ENCODE measurements around the gene AOPEP. TPM values are rescaled to one million over a fixed set of nuclear protein-coding genes. Genes with fewer than 3 reads are reported as not detected.

Gene AOPEP
- total RNA-seq, 2 donors from 2014 or later, result 40.4 to 42.1 TPM

GRCh38 chr9:95023217-95024003, 296.9 kb downstream of the AOPEP start:
- DNase-seq (no peak), ATAC-seq (no peak)
- intact Hi-C loops (cut with DNase I, micrococcal nuclease), result no loop called here

- no peak for DNase-seq
- peak; percentile 30 for ATAC-seq
- intact Hi-C loops (cut with DNase I, micrococcal nuclease), result no loop called here
Measured at GRCh38 chr9:95024097-95024671, 297.7 kb downstream of the AOPEP start.

GRCh38 chr9:95025213-95026147, 299.0 kb downstream of the AOPEP start:
- peak; percentile 92 for ATAC-seq
- intact Hi-C loops (cut with DNase I, micrococcal nuclease), result no loop called here

GRCh38 chr9:95026148-95026524, 299.6 kb downstream of the AOPEP start:
- DNase-seq (no peak), ATAC-seq (no peak)

More at GRCh38 chr9:95025213-95026147, 299.0 kb downstream of the AOPEP start:
- DNase-seq, result peak; percentile 52 to 83

GRCh38 chr9:95027914-95028852, 301.7 kb downstream of the AOPEP start:
- intact Hi-C loops (cut with DNase I, micrococcal nuclease), result no loop called here
- ATAC-seq (no peak), DNase-seq (no peak)

More at GRCh38 chr9:95026148-95026524, 299.6 kb downstream of the AOPEP start:
- intact Hi-C loops (cut with DNase I, micrococcal nuclease), result no loop called here

- ATAC-seq (no peak), DNase-seq (no peak)
- intact Hi-C loops (cut with DNase I, micrococcal nuclease), result no loop called here
Measured at GRCh38 chr9:95028853-95029219, 302.3 kb downstream of the AOPEP start.

- ATAC-seq (no peak), DNase-seq (no peak)
- intact Hi-C loops (cut with DNase I, micrococcal nuclease), result no loop called here
Measured at GRCh38 chr9:95029288-95029687, 302.8 kb downstream of the AOPEP start.

GRCh38 chr9:95029720-95030119, 303.2 kb downstream of the AOPEP start:
- ATAC-seq (no peak), DNase-seq (no peak)
- intact Hi-C loops (cut with DNase I, micrococcal nuclease), result no loop called here

GRCh38 chr9:95030344-95030743, 303.8 kb downstream of the AOPEP start:
- intact Hi-C loops (cut with DNase I, micrococcal nuclease), result no loop called here
- DNase-seq, result no peak

GRCh38 chr9:95030920-95031642, 304.6 kb downstream of the AOPEP start:
- DNase-seq, result no peak
- intact Hi-C loops (cut with DNase I, micrococcal nuclease), result no loop called here
- ATAC-seq, result no peak

More at GRCh38 chr9:95030344-95030743, 303.8 kb downstream of the AOPEP start:
- no peak for ATAC-seq

GRCh38 chr9:95031711-95032461, 305.4 kb downstream of the AOPEP start:
- DNase-seq, result no peak

GRCh38 chr9:95032580-95033341, 306.3 kb downstream of the AOPEP start:
- intact Hi-C loops (cut with DNase I, micrococcal nuclease), result no loop called here
- no peak for DNase-seq
- ATAC-seq, result peak; percentile 32

More at GRCh38 chr9:95031711-95032461, 305.4 kb downstream of the AOPEP start:
- intact Hi-C loops (cut with DNase I, micrococcal nuclease), result no loop called here
- peak; percentile 44 for ATAC-seq

GRCh38 chr9:95035846-95036245, 309.3 kb downstream of the AOPEP start:
- no peak for DNase-seq
- ATAC-seq, result no peak
- intact Hi-C loops (cut with DNase I, micrococcal nuclease), result no loop called here

- ATAC-seq (no peak), DNase-seq (no peak)
- intact Hi-C loops (cut with DNase I, micrococcal nuclease), result no loop called here
Measured at GRCh38 chr9:95036676-95037075, 310.2 kb downstream of the AOPEP start.

GRCh38 chr9:95037789-95038521, 311.5 kb downstream of the AOPEP start:
- intact Hi-C loops (cut with DNase I, micrococcal nuclease), result no loop called here
- ATAC-seq (peak; percentile 18), DNase-seq (no peak)

- intact Hi-C loops (cut with DNase I, micrococcal nuclease), result no loop called here
- ATAC-seq (no peak), DNase-seq (no peak)
Measured at GRCh38 chr9:95038666-95039065, 312.2 kb downstream of the AOPEP start.
